Duodenal mucosa (tissue), 2 donors: ENCODE measurements around the gene CYBC1.

Source experiments
- H3K27ac ChIP-seq: one replicate; pipeline ENCODE4 v1.7.0; 2013; ENCODE audit warnings: low read depth, low read length
- H3K27me3 ChIP-seq, 2 donors: one replicate each; pipeline ENCODE4 v1.7.0; 2013; ENCODE audit warnings: low read length in 2 of 2, control low read depth in 1 of 2; ENCODE audit not compliant: insufficient read depth in 2 of 2, control insufficient read depth in 1 of 2
- H3K36me3 ChIP-seq, 2 donors: one replicate each; pipeline ENCODE4 v1.7.0; 2013; ENCODE audit warnings: low read length in 2 of 2, control low read depth in 1 of 2; ENCODE audit not compliant: insufficient read depth in 2 of 2, control insufficient read depth in 1 of 2
- H3K4me1 ChIP-seq, 2 donors: one replicate each; pipeline ENCODE4 v1.7.0; 2013; ENCODE audit warnings: low read length in 2 of 2, control low read depth in 1 of 2; ENCODE audit not compliant: insufficient read depth in 2 of 2, control insufficient read depth in 1 of 2
- H3K4me3 ChIP-seq, 2 donors: one replicate each; pipeline ENCODE4 v1.7.0; 2013; ENCODE audit warnings: low read length in 2 of 2, low read depth in 1 of 2
- H3K9ac ChIP-seq, 2 donors: one replicate each; pipeline ENCODE4 v1.7.0; 2013; ENCODE audit warnings: low read length in 2 of 2, low read depth in 1 of 2
- H3K9me3 ChIP-seq, 2 donors: one replicate each; pipeline ENCODE4 v1.7.0; 2013; ENCODE audit warnings: low read length in 2 of 2, control low read depth in 1 of 2; ENCODE audit not compliant: control insufficient read depth in 1 of 2

Gene CYBC1

GRCh38 chr17:82435601-82436583, 14.7 kb downstream of the CYBC1 start:
- H3K36me3 ChIP-seq = peaks cover 0 to 24% of the 10 kb centered on the region in 2 donors
- no peak overlapping the region for H3K9ac ChIP-seq
- no peaks in the 10 kb centered on the region for H3K27me3 ChIP-seq
- no peak overlapping the region for H3K27ac ChIP-seq
- no peaks in the 10 kb centered on the region for H3K4me1 ChIP-seq
- H3K9me3 ChIP-seq = no peaks in the 10 kb centered on the region
- H3K4me3 ChIP-seq = no peak overlapping the region

GRCh38 chr17:82435103-82435502, 15.4 kb downstream of the CYBC1 start:
- no peaks in the 10 kb centered on the region for H3K9me3 ChIP-seq
- no peak overlapping the region for H3K4me3 ChIP-seq
- peaks cover 0 to 24% of the 10 kb centered on the region in 2 donors for H3K36me3 ChIP-seq
- no peak overlapping the region for H3K27ac ChIP-seq
- no peaks in the 10 kb centered on the region for H3K4me1 ChIP-seq
- no peaks in the 10 kb centered on the region for H3K27me3 ChIP-seq
- H3K9ac ChIP-seq = no peak overlapping the region

GRCh38 chr17:82434216-82434565, 16.4 kb downstream of the CYBC1 start:
- H3K36me3 ChIP-seq = peaks cover 0 to 27% of the 10 kb centered on the region in 2 donors
- H3K9ac ChIP-seq = no peak overlapping the region
- no peak overlapping the region for H3K4me3 ChIP-seq
- H3K27ac ChIP-seq = no peak overlapping the region
- H3K27me3 ChIP-seq = no peaks in the 10 kb centered on the region
- H3K4me1 ChIP-seq = no peaks in the 10 kb centered on the region
- H3K9me3 ChIP-seq = no peaks in the 10 kb centered on the region

GRCh38 chr17:82433560-82434215, 16.9 kb downstream of the CYBC1 start:
- H3K27ac ChIP-seq = no peak overlapping the region
- peaks cover 0 to 28% of the 10 kb centered on the region in 2 donors for H3K36me3 ChIP-seq
- H3K27me3 ChIP-seq = no peaks in the 10 kb centered on the region
- no peaks in the 10 kb centered on the region for H3K4me1 ChIP-seq
- H3K9ac ChIP-seq = no peak overlapping the region
- no peaks in the 10 kb centered on the region for H3K9me3 ChIP-seq
- H3K4me3 ChIP-seq = no peak overlapping the region

GRCh38 chr17:82432017-82432416, 18.5 kb downstream of the CYBC1 start:
- Histone ChIP-seq H3K4me1 (no peaks in the 10 kb centered on the region), H3K36me3 (peaks cover 0 to 19% of the 10 kb centered on the region in 2 donors), H3K27ac (no peak overlapping the region), H3K9me3 (no peaks in the 10 kb centered on the region), H3K9ac (no peak overlapping the region), H3K4me3 (no peak overlapping the region), H3K27me3 (no peaks in the 10 kb centered on the region)

- H3K36me3 ChIP-seq = peaks cover 0 to 4% of the 10 kb centered on the region in 2 donors
- H3K9ac ChIP-seq = no peak overlapping the region
- no peaks in the 10 kb centered on the region for H3K4me1 ChIP-seq
- no peaks in the 10 kb centered on the region for H3K9me3 ChIP-seq
- H3K27me3 ChIP-seq = no peaks in the 10 kb centered on the region
- no peak overlapping the region for H3K27ac ChIP-seq
- H3K4me3 ChIP-seq = no peak overlapping the region
Measured at GRCh38 chr17:82429824-82430223, 20.7 kb downstream of the CYBC1 start.

- Histone ChIP-seq H3K36me3 (peaks cover 0 to 4% of the 10 kb centered on the region in 2 donors), H3K27ac (no peak overlapping the region), H3K9ac (no peak overlapping the region), H3K4me1 (no peaks in the 10 kb centered on the region), H3K9me3 (no peaks in the 10 kb centered on the region), H3K4me3 (no peak overlapping the region), H3K27me3 (no peaks in the 10 kb centered on the region)
Measured at GRCh38 chr17:82428546-82428945, 22.0 kb downstream of the CYBC1 start.

GRCh38 chr17:82424863-82425159, 25.7 kb downstream of the CYBC1 start:
- peaks cover 0 to 5% of the 10 kb centered on the region in 2 donors for H3K9me3 ChIP-seq
- H3K27me3 ChIP-seq = no peaks in the 10 kb centered on the region
- peaks cover 0 to 17% of the 10 kb centered on the region in 2 donors for H3K36me3 ChIP-seq

GRCh38 chr17:82424001-82424862, 26.3 kb downstream of the CYBC1 start:
- Histone ChIP-seq H3K27me3 (no peaks in the 10 kb centered on the region), H3K9me3 (peaks cover 0 to 5% of the 10 kb centered on the region in 2 donors), H3K9ac (no peak overlapping the region), H3K27ac (no peak overlapping the region), H3K4me1 (peaks cover 7 to 10% of the 10 kb centered on the region in 2 donors), H3K36me3 (peaks cover 0 to 14% of the 10 kb centered on the region in 2 donors), H3K4me3 (no peak overlapping the region)

More at GRCh38 chr17:82424863-82425159, 25.7 kb downstream of the CYBC1 start:
- Histone ChIP-seq H3K4me1 (peaks cover 2 to 5% of the 10 kb centered on the region in 2 donors), H3K9ac (no peak overlapping the region), H3K27ac (no peak overlapping the region), H3K4me3 (no peak overlapping the region)
